Right cardiac atrium (tissue), 5 donors: ENCODE results near the gene NHSL1. TPM values are rescaled to one million over a fixed set of nuclear protein-coding genes. Genes with fewer than 3 reads are reported as not detected.

Source experiments
- ATAC-seq, 2 donors: fragments of 200-7000 bp; cut with Tn5 transposase; one replicate each; pipeline versions ENCODE4 v1.8.0 to v1.9.1; 2020; ENCODE audit warnings: moderate library complexity in 2 of 2, mild to moderate bottlenecking in 1 of 2
- DNase-seq, 3 donors: peaks; one replicate each; pipeline ENCODE4 v3.0.0-alpha.2; 2020
- H3K27ac ChIP-seq: one replicate; pipeline ENCODE4 v1.5.1; 2013; ENCODE audit warnings: mild to moderate bottlenecking, low read length, control low read depth, moderate library complexity
- H3K27me3 ChIP-seq: one replicate; pipeline ENCODE4 v1.6.1; 2013; ENCODE audit not compliant: control insufficient read depth, insufficient read depth
- H3K4me1 ChIP-seq: one replicate; pipeline ENCODE4 v1.6.1; 2013; ENCODE audit warnings: low read length; ENCODE audit not compliant: control insufficient read depth, insufficient read depth
- H3K4me3 ChIP-seq: one replicate; pipeline ENCODE4 v1.5.1; 2013; ENCODE audit warnings: low read length, control low read depth
- H3K9me3 ChIP-seq: one replicate; pipeline ENCODE4 v1.6.1; 2013; ENCODE audit warnings: low read length; ENCODE audit not compliant: control insufficient read depth
- WGBS: extraction: QIAGEN DNeasy Blood & Tissue Kit; methylation state at CpG from one replicate; pipeline ENCODE4 v1.1.7; 2013; 5-methylcytosine and 5-hydroxymethylcytosine counted together
- intact Hi-C, 4 donors: fragments of 100-400 bp; cut with DNase I; formaldehyde crosslinking; loops; one replicate each; pipeline versions ENCODE4 v1.11.0 to v1.14.0; 2022 to 2023
- microRNA-seq, 2 donors: library from miRNA; unstranded; fragments of <30 nt; microRNA quantifications; one replicate each; pipeline ENCODE4 v1.2.0, GENCODE V29; 2020 to 2021
- polyA plus RNA-seq: library from polyadenylated mRNA; stranded (reverse); fragments of 200-250 nt; gene quantifications from one replicate; pipeline ENCODE4 v1.2.3, GENCODE V29; 2013
- total RNA-seq, 4 donors: library from RNA; stranded (reverse); fragmentation: NEBNext Ultra II Directional; extraction: Animal tissue kit (Norgen Biotek cat#: 25700); gene quantifications; one replicate each; pipeline ENCODE4 v1.2.1, GENCODE V29; 2021
- donor health status: healthy with polysubstance abuse.
- donor health status: DM: no; HTN: yes; CAD: no.
- donor health status: DM: no; HTN: no; CAD: no.
- donor health status: DM: no; HTN: yes; CAD: no; lungs with severe emphysema.
- donor health status: DM: yes; HTN: yes; CAD: no.

Gene NHSL1
- total and polyA plus RNA-seq, 5 donors, result 10.5 to 46.5 (median 35.9) TPM

DNA sequence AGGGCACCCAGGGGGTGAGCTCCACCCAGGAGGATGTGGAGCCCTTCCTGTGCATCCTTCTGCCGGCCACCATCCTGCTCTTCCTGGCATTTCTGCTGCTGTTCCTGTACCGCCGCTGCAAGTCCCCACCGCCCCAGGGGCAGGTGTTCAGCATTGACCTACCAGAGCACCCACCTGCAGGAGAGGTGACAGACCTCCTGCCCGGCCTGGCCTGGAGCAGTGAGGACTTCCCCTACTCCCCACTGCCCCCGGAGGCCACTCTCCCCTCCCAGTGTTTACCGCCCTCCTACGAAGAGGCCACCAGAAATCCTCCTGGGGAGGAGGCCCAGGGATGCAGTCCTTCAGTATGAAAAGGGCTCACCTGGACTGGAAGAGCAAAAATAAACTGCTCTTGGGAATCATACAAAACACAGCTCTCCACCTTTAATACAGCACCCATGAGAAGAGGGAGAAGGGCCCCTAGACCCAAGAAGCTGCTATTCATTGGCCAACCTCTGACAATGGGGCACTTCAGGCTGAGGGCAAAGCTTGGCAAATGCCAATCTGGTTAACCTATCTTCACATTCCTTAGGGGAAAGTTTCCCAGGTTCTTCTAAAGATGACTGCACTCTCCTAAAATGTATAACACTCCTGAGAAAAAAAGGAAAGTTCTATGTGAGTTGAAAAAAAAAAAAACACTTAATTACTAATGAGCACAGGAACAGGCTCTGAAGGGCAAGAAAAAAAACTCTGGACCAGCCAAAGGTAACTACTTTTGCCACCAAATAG lies 116.6 kb downstream of the NHSL1 start:
- H3K4me3 ChIP-seq, result no peak overlapping the region
- ATAC-seq, result peak in 1 of 2 donors; percentile 26
- H3K9me3 ChIP-seq, result no peaks in the 10 kb centered on the region
- H3K27ac ChIP-seq, result no peak overlapping the region
- no peak for DNase-seq
- no peaks in the 10 kb centered on the region for H3K27me3 ChIP-seq
- WGBS, result 74% methylated on average over 8 of the region's 8 CpGs
- intact Hi-C loops, result no loop called here
- H3K4me1 ChIP-seq, result no peaks in the 10 kb centered on the region

GRCh38 chr6:138378463-138378862 lies 120.8 kb downstream of the NHSL1 start:
- H3K4me3 ChIP-seq, result no peak overlapping the region
- H3K27me3 ChIP-seq, result no peaks in the 10 kb centered on the region
- H3K27ac ChIP-seq, result no peak overlapping the region
- no peaks in the 10 kb centered on the region for H3K4me1 ChIP-seq
- H3K9me3 ChIP-seq, result no peaks in the 10 kb centered on the region
- intact Hi-C loops, result no loop called here
- DNase-seq (no peak), ATAC-seq (no peak)
- 70% methylated on average over 4 of the region's 4 CpGs for WGBS

DNA sequence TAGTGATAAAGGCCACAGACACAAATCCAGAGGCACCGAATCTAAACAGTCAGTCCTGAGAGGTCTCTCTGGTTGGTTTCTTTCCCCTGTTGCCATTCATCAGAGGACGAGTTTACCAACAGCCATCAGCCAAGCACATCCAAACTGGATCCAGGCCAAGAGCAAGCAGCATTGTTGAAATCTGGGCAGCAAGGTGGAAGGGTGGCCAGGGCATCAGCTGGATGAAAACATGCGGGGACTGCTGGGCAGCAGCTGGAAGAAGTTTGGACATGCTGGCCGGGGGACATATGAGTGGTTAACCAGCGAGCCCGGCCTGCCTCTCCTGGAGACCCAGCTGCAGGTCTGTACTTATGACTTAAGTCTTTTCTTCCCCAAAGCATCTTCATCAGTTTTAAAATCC lies 121.5 kb downstream of the NHSL1 start, which contains the start of gene SMIM28:
TSS of gene SMIM28 (plus strand) at position 62 of the 400 bp plus-strand sequence. CDS start at position 230, 168 bp downstream.
- H3K27me3 ChIP-seq, result no peaks in the 10 kb centered on the region
- no peak within 1 kb of the TSS for H3K4me3 ChIP-seq
- no peak within 1 kb of the TSS for H3K27ac ChIP-seq
- WGBS, result 85% methylated on average over 6 of the region's 6 CpGs
- no peaks in the 10 kb centered on the region for H3K9me3 ChIP-seq
- intact Hi-C loops, result no loop called here
- no peaks in the 10 kb centered on the region for H3K4me1 ChIP-seq
- ATAC-seq (no peak), DNase-seq (no peak)

DNA sequence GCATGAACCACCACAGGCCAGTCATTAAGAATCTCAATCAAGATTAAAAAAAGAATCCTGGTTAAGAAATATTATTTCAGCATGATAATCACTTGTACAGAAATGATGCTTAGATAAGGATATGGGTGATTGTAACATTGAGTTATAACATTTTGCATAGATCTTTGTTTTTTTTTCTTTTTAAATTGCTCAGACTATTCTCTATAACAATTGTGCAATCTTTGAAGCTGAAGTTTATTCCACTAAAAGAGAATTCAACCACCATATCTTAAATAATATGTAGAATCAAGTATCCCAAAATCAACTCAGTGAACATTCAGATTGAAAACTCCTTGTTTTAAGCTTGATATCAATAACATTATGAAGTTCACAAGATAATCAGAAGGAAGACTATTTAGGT lies 122.3 kb downstream of the NHSL1 start:
- DNase-seq (no peak), ATAC-seq (no peak)
- Histone ChIP-seq H3K9me3 (no peaks in the 10 kb centered on the region), H3K27me3 (no peaks in the 10 kb centered on the region), H3K27ac (no peak overlapping the region), H3K4me3 (no peak overlapping the region), H3K4me1 (no peaks in the 10 kb centered on the region)
- intact Hi-C loops, result no loop called here

DNA sequence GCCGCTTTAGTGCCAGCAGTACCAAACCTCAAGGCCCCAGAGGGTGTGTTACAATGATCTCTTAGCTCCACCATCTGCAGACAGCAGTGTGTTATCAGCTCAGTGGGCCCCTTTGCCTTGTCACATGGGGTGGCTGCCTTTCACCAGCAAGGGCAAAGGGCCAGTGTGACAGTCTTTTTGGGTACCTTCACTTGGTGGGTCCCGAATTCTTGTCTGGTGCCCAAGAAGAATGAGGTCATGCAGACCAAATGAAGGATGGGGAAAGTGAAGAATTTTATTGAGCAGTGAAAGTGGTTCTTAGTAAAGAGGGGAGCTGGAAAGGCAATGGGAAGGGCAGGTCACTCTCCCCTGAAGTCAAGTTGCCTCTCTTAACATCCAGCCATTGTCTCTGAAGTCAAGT lies 124.5 kb downstream of the NHSL1 start:
- WGBS, result 92% methylated on average over 2 of the region's 2 CpGs
- intact Hi-C loops, result no loop called here
- H3K27me3 ChIP-seq, result no peaks in the 10 kb centered on the region

DNA sequence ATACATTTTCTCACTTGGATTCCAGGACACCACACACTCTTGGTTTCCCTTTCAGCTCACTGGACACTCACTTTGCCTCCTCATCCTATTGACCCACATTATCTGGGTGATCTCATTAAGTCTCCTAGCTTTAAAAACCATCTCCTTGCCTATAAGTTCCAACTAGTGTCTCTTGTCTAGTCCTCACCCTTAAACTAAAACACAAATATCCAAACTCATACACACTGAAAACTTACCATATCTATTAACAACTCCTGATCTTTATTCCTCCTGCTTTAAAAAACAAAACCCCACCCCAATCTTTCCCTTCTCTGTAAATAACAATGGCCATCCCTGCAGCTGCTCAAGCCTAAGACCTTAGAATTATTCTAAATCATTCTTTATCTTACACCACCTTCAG lies 125.1 kb downstream of the NHSL1 start:
- H3K4me1 ChIP-seq, result no peaks in the 10 kb centered on the region
- no peak overlapping the region for H3K27ac ChIP-seq
- no peak overlapping the region for H3K4me3 ChIP-seq
- H3K27me3 ChIP-seq, result no peaks in the 10 kb centered on the region
- ATAC-seq (no peak), DNase-seq (no peak)
- intact Hi-C loops, result no loop called here
- H3K9me3 ChIP-seq, result no peaks in the 10 kb centered on the region

More for the DNA sequence above, 124.5 kb downstream of the NHSL1 start:
- ATAC-seq (no peak), DNase-seq (no peak)
- Histone ChIP-seq H3K9me3 (no peaks in the 10 kb centered on the region), H3K4me1 (no peaks in the 10 kb centered on the region), H3K27ac (no peak overlapping the region), H3K4me3 (no peak overlapping the region)

DNA sequence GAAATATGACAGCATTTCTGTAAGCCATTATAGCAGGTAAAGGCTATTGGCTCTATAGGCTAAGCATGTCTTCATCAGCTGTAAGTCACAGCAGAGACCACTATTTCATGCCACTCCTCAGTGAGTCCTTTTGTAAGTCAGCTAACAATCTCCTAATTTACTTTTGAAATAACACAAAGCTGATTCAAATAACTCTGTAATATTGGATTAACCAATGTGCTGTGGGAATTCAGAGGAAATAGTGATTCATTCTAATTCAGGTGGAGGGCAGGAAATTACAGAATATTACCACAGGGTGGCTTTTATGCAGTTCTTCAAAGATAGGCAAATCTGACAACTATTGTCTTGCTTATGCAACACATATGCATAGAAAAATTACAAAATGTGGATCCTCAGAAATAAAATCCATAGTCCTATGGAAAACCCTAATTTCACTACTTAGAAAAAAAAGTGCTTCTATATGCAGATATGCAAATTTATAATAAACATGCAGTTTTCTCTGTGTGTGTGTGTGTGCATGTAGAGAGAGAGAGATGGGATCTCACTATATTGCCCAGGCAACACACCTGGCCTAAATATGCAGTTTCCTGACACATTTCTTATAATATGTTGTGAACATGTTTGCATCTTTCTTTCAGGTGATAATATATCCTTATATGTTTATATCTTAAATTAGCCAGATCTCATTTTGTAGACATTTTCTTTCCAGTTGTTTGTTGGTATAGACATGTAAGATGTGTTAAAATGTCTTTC lies 126.4 kb downstream of the NHSL1 start:
- Histone ChIP-seq H3K27me3 (no peaks in the 10 kb centered on the region), H3K27ac (no peak overlapping the region), H3K9me3 (no peaks in the 10 kb centered on the region), H3K4me1 (no peaks in the 10 kb centered on the region), H3K4me3 (no peak overlapping the region)
- intact Hi-C loops, result no loop called here
- ATAC-seq (peak in 1 of 2 donors; percentile 55), DNase-seq (no peak)

Small RNA genes lying within 50 kb of the gene (microRNA-seq; reads per million reads assigned to microRNA genes)
- 4.2 to 6.4 reads per million in 2 donors for gene MIR3145

Other genes with a start within 250 kb of the NHSL1 start
- gene SMIM28, start 121.6 kb downstream of the NHSL1 start, total RNA-seq, result not detected
- gene SMIM28, start 121.6 kb downstream of the NHSL1 start, polyA plus RNA-seq, result not detected
- 10 to 100 TPM; 74.7 to 91.6 (median 82.0) TPM for gene HEBP2, start 95.3 kb downstream of the NHSL1 start, total RNA-seq
- gene HEBP2, start 95.3 kb downstream of the NHSL1 start, polyA plus RNA-seq, result 39.5 TPM